GM18907 (cell line): Measurements from ENCODE around the gene VDAC2.
"Not testable (repeated sequence)": the region's sequence is repeated elsewhere in the genome, so short reads cannot be mapped to it uniquely, and the experiment has no call there.

ENCODE experiments used
- ATAC-seq: cut with Tn5 transposase; IDR thresholded peaks from one replicate; pipeline ENCODE4 v1.9.1; 2021; ENCODE audit warnings: mild to moderate bottlenecking, moderate library complexity; ENCODE audit not compliant: unreplicated experiment

The VDAC2 gene

GRCh38 chr10:75197906-75198305, 12.7 kb upstream of the VDAC2 start:
- no peak for ATAC-seq

- ATAC-seq: not testable (repeated sequence)
Observed at GRCh38 chr10:75199949-75200348, 10.6 kb upstream of the VDAC2 start.

GRCh38 chr10:75201793-75202307, 8.7 kb upstream of the VDAC2 start:
- ATAC-seq: no peak

DNA sequence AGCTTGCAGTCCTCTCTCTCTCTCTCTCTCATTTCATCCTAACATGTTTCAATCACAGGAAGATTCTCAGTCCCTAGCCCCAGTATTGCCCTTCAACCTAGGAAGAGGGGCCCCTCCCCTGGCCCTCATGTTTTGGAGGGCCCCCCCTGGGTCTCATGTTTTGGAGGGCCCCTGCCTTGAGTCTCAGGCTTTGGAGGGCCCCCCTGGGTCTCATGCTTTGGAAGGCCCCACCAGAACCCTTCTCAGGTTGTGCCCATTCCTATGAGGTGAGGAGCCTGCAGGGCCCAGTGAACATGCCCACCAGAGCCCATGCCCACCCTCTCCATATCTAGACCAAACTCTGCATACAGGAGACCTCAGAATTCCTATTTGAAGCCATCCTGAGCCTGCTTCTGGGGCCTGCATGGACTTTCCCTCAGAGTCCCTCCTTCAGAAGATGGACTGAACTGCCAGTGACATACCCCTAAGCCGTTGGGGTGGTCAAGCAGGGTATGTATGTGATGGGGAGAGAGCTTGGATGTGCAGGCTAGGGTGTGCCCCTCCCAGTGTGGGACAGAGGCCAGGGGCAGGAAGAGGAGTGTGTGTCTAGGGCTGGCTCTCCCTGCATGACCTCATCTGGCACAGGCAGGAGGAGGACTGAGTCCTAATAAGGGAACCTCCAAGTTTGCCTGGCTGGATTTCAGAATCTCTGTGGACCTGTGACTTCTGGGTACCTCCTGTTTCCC, 8.1 kb upstream of the VDAC2 start:
- ATAC-seq: no peak

GRCh38 chr10:75203046-75203620, 7.5 kb upstream of the VDAC2 start:
- ATAC-seq: not testable (repeated sequence)

- no peak for ATAC-seq
Observed at GRCh38 chr10:75203724-75204123, 6.9 kb upstream of the VDAC2 start.

DNA sequence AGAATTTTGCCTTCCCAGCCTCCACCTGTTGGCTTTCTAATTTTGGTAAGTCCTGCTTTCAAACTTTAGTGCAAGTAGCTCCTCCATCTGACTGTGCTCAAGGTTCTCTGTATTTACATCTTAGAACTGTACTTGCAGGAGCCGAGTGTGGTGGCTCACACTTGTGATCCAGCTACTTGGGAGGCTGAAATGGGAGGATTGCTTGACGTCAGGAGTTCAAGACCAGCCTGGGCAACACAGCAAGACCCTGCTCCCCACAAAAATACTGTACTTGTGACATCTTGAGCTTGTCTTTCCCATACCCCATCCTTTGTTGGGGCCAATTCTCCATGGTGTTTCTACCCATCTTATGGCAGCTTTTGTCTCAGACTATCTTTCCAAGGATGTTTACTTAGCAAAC, 4.7 kb upstream of the VDAC2 start:
- ATAC-seq: no peak

DNA sequence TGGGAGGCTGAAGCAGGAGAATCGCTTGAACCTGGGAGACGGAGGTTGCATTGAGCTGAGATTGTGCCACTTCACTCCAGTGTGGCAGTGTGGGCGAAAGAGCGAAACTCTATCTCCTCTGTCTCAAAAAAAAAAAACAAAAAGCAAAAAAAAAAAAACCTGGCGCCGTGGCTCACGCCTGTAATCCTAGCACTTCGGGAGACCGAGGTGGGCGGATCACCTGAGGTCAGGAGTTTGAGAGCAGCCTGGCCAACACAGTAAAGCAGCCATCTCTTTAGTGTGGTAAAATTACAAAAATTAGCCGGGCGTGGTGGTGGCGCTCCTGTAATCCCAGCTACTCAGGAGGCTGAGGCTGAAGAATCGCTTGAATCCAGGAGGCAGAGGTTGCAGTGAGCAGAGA, 4.0 kb upstream of the VDAC2 start:
- ATAC-seq: not testable (repeated sequence)

DNA sequence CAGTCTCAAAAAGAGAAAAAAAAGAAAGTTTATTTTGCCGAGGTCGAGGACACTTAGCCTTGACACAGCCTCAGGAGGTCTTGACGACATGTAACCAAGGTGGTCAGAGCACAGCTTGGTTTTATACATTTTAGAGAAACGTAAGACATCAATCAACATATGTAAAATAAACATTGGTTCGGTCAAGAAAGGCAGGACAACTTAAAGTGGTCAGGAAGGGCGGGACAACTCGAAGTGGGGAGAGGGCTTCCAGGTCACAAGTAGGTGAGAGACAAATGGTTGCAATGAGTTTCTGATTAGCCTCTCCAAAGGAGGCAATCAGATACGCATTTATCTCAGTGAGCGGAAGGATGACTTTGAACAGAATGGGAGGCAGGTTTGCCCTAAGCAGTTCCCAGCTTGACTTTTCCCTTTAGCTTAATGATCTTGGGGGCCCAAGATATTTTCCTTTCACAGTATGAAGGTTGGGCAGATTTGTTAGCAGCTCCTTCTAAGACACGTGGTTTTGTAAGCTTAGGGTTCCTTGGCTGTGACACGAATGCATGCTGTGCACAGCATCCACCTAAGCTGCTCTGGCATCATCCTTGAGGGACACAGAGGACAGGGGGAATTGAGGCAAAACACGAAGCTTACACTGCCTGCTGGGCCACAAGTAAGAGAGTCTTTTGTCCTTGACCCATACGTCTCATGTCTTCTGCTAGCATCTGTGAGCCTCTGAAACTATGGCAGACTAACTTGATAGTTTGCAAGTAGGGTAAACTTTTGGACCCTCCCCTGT, 3.3 kb upstream of the VDAC2 start:
- no peak for ATAC-seq

DNA sequence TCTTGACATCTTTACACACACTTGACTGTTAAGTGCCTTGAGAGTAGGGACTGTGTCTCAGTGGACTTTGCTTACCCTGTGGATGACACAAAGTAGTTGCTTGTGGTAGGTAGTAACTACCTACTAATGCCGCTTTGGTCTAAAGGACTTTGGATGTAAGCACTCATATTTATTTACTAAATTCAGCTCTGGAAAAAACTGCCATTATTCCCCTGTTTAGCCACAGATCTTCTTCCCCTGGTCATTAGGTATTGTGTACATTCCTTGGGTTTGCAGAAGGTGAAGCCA, 2.8 kb upstream of the VDAC2 start:
- no peak for ATAC-seq

DNA sequence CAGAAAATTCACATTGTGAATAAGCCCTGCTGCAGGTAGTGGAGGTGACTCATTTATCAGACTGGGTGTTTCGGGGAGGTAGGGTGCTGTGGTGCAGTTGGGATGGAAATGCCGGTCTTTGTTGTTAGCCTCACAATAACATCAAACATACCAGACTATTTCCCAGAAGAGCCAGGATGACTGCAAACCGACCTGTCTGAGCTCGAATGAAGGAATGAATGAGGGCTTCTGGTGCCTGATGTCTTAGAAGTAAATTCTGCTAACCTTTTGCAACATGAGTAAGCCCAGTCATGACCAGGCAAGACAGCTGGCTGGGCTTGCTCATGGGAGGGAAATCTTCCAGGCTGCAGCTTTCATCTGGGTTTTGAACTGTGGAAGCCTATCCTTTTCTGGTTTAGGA, 2.4 kb upstream of the VDAC2 start:
- no peak for ATAC-seq

DNA sequence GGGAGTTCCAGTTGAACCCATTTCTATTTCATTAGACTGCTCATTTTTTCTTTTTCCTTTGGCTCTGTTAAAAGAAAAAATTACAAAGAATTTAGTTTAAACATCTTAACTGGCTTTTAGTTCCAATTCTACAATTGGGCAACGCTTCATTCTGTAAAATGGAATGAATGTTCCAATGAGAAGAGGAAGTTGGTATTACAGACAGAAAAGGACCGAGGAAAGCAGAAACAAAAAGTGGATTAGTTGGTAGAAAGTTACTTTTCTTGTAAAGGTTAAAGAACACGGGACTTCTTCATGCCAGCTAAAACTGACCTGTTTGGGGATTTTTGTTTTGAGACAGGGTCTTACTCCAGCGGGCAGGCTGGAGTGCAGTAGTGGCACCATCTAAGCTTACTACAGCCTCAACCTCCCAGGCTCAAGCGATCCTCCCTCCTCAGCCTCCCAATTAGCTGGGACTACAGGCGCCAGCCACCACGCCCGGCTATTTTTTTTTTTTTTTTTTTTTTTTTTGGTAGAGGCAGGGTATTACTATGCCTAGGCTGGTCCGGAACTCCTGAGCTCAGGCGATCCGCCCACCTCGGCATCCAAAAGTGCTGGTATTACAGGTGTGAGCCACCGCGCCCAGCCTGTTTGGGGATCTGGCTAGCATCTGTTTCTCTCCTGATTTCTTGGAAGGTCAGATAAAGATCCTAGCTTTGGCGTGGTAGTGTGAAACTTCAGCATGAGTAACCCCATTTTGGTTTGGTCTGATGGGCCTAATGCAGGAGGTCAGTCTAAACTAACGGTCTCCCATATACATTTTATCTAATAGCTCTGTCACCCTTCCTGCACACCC, 1.3 kb upstream of the VDAC2 start:
- ATAC-seq: peak; percentile 3

GRCh38 chr10:75209921-75210281, 695 bp upstream of the VDAC2 start:
- ATAC-seq: peak; percentile 63

GRCh38 chr10:75211007-75211691, 553 bp downstream of the VDAC2 start:
- ATAC-seq: no peak

DNA sequence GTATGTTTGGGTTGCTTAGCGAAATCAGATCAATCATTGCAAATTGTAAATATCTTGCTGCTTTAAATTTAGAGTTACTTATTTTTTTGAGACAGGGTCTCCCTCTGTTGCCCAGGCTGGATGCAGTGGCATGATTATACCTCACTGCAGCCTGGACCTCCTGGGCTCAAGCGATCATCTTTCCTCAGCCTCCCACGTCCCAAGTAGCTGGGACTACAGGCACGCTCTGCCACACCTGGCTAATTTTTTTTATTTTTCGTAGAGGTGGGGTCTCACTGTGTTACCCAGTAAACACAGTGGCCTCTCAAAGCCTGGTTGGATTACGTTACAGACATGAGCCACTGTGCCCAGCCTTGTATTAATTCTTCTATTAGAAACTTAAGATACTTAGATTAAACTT, 1.7 kb downstream of the VDAC2 start:
- ATAC-seq: no peak

DNA sequence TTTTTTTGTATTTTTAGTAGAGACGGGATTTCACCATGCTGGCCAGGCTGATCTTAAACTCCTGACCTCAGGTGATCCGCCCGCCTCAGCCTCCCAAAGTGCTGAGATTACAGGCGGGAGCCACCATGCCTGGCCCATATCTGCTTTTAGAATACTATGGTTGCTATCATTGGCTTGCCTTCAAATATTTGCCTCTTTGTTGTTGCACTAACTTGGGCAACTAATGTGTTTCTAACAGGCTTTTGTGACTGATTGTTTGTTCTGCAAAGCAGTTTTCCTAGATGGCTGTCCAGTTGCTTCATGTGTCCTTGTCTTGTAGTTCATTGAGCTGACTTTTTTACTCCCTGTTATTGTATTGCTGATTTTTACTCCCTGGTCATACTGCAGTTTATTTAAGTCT, 9.7 kb downstream of the VDAC2 start:
- no peak for ATAC-seq

DNA sequence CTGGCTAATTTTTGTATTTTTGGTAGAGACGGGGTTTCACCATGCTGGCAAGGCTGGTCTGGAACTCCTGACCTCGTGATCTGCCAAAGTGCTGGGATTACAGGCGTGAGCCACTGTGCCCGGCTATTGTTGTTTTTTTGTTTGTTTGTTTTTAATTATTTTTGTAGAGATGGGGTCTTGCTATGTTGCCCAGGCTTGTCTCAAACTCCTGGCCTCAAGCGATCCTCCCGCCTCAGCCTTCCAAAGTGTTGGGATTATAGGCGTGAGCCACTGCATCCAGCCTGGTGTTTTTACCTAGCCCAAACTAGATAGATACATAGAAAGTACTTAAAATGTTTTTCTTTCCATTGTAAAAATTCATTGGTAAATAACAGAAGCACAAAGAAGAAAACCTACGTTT, 10.9 kb downstream of the VDAC2 start:
- not testable (repeated sequence) for ATAC-seq

- no peak for ATAC-seq
Observed at GRCh38 chr10:75223507-75223906, 12.9 kb downstream of the VDAC2 start.

DNA sequence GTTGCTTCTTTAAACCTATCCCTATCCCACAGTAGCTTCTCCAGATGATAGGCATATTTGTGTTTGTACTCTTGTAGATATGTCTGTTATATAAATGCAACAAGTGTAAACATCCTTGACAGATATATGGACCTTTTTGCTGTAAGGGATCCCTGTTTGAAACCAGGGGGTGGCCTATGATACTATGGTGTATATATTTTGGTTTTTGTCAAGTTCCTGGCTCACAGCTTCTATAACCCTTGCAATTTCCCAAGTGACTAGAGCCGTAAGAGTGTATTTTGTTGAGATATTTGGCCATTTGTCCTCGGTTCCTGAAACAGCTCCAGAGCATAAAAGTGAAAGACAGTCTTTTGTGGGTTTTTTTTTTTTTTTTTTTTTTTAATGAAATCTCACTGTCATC, 15.5 kb downstream of the VDAC2 start:
- ATAC-seq: no peak

DNA sequence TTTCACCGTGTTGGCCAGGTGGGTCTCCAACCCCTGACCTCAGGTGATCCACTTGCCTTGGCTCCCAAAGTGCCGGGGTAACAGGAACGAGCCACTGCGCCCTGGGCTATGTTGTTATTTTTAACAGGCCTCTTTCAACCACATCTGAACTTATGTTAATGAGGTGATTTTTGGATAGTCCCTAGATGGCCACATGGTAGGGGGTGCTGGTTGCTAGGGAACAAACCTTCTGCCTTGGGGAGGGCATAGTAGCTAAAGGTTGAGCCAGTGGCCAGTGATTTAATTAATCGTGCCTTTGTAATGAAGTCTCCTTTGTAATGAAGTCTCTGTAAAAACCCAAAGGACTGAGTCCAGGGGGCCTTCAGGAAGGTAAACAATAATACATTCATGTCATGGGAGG, 16.1 kb downstream of the VDAC2 start:
- no peak for ATAC-seq

DNA sequence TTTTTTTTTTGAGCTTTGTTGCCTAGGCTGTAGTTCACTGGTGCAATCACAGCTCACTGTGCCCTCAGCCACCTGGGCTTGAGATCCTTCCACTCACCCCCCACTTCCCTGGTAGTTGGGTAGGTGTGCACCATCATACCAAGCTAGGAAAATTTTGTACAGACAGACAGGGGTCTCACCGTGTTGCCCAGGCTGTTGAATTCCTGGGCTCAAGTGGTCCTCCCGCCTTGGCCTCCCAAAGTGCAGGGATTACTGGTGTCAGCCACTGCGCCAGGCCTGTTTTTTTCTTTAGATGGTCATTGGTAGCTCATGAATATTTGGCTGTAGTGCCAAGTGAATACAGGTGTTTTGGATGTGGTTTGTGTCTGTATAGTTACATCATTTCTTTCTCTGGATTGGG, 17.7 kb downstream of the VDAC2 start:
- no peak for ATAC-seq
